A549 treated with Mapracorat at 1 μM for 4 hours (cell line): Measurements from ENCODE around the gene TGIF2LY. TPM values are rescaled to one million over a fixed set of nuclear protein-coding genes. Genes with fewer than 3 reads are reported as not detected.

ENCODE experiments used
- total RNA-seq: library from RNA; stranded (reverse); fragments of 200-300 nt; extraction: Qiagen RNA extraction; gene quantifications from 5 replicates; pipeline ENCODE4 v1.2.3, GENCODE V29; 2022

Gene TGIF2LY
- total RNA-seq, result not detected in 5 replicates

DNA sequence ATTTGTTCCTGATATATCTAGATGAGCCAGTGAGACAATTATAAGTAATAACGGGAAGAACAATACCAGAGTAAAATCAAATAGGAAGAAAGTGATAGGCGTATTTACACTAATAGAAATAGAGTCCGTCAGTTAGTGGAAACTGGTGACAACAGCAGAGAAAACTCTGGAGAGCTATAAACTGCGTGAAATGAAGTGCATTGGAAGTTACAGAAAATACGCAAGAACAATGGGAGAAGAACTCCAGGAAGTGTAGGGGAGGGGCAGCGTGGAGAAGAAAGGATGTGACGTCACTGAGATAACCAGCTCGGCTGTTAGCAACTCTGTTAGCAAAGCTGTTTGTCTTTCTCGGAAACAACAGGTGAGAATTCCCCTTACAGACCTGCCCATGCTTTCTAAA, at the start of gene TGIF2LY:
TGIF2LY (plus strand) TSS at position 301 of the 400 bp plus-strand sequence. CDS start 178 bp downstream, outside the sequence.

